WTC11 (cell line): Measurements from ENCODE around the gene BTD. TPM values are rescaled to one million over a fixed set of nuclear protein-coding genes. Genes with fewer than 3 reads are reported as not detected.

Experiments
- ATAC-seq: fragments of 200-7000 bp; cut with Tn5 transposase; 2 replicates; pipeline ENCODE4 v1.10.0; 2021; ENCODE audit warnings: mild to moderate bottlenecking, moderate library complexity
- CTCF ChIA-PET: fragments of 300-600 bp; sonication (Branson Sonifier 250); formaldehyde crosslinking; loops from one replicate; lab custom pipeline; 2021; ENCODE audit warnings: antibody characterized with exemption; lab: Charles Lee
- POLR2A ChIA-PET: fragments of 350-600 bp; sonication (Branson Sonifier 250); formaldehyde crosslinking; loops from one replicate; lab custom pipeline; 2021; ENCODE audit warnings: antibody characterized with exemption; lab: Charles Lee
- DNase-seq: peaks from one replicate; pipeline ENCODE4 v3.0.0; 2021; ENCODE audit warnings: low spot score
- H3K27ac Mint-ChIP-seq: 2 replicates; pipeline ENCODE4 v1.8.0; 2021; ENCODE audit warnings: mixed read lengths
- H3K27me3 Mint-ChIP-seq: 2 replicates; pipeline ENCODE4 v1.8.0; 2021; ENCODE audit warnings: low read depth, mild to moderate bottlenecking, moderate library complexity, mixed read lengths
- H3K36me3 Mint-ChIP-seq: 2 replicates; pipeline ENCODE4 v1.8.0; 2021; ENCODE audit warnings: mixed read lengths
- H3K4me1 Mint-ChIP-seq: 2 replicates; pipeline ENCODE4 v1.8.0; 2022; ENCODE audit warnings: mixed read lengths
- H3K4me3 Mint-ChIP-seq: 2 replicates; pipeline ENCODE4 v1.8.0; 2021; ENCODE audit warnings: mild to moderate bottlenecking, moderate library complexity, mixed read lengths
- H3K9me3 Mint-ChIP-seq: 2 replicates; pipeline ENCODE4 v1.8.0; 2021; ENCODE audit warnings: mixed read lengths
- ATF1 ChIP-seq: sonication (generic); formaldehyde crosslinking; IDR thresholded peaks from 2 replicates; pipeline ENCODE4 v1.8.1; 2023; ENCODE audit warnings: mild to moderate bottlenecking, moderate library complexity, missing genetic modification reagents
- ATF6 ChIP-seq: sonication (generic); formaldehyde crosslinking; IDR thresholded peaks from 2 replicates; pipeline ENCODE4 v1.8.1; 2023; ENCODE audit warnings: mild to moderate bottlenecking, missing genetic modification reagents
- CDX4 ChIP-seq: fragments of 250-450 bp; sonication (Bioruptor Pico); IDR thresholded peaks from 2 replicates; pipeline ENCODE4 v1.9.0; 2021; ENCODE audit warnings: moderate library complexity, mild to moderate bottlenecking, inconsistent platforms, borderline replicate concordance
- CREB1 ChIP-seq: sonication (generic); formaldehyde crosslinking; IDR thresholded peaks from 2 replicates; pipeline ENCODE4 v1.8.0; 2023; ENCODE audit warnings: mild to moderate bottlenecking, missing genetic modification reagents
- E2F1 ChIP-seq: sonication (generic); formaldehyde crosslinking; IDR thresholded peaks from 2 replicates; pipeline ENCODE4 v1.8.0; 2022; ENCODE audit warnings: mild to moderate bottlenecking, missing genetic modification reagents
- ELF4 ChIP-seq: sonication (generic); formaldehyde crosslinking; IDR thresholded peaks from 2 replicates; pipeline ENCODE4 v1.8.1; 2022; ENCODE audit warnings: low read depth, mild to moderate bottlenecking, moderate library complexity, missing genetic modification reagents
- ETV6 ChIP-seq: sonication (generic); formaldehyde crosslinking; IDR thresholded peaks from 2 replicates; pipeline ENCODE4 v1.8.1; 2022; ENCODE audit warnings: mild to moderate bottlenecking, missing genetic modification reagents
- GABPB1 ChIP-seq: sonication (generic); formaldehyde crosslinking; IDR thresholded peaks from 2 replicates; pipeline ENCODE4 v1.8.1; 2023; ENCODE audit warnings: mild to moderate bottlenecking, missing genetic modification reagents
- GRHL2 ChIP-seq: fragments of 250-450 bp; sonication (Bioruptor Pico); IDR thresholded peaks from 2 replicates; pipeline ENCODE4 v1.8.0; 2022; ENCODE audit warnings: mild to moderate bottlenecking, moderate library complexity; ENCODE audit not compliant: insufficient replicate concordance, severe bottlenecking
- GTF2I ChIP-seq: fragments of 250-450 bp; sonication (Bioruptor Pico); conservative IDR thresholded peaks from 2 replicates; pipeline ENCODE4 v1.4.0; 2021; ENCODE audit warnings: mild to moderate bottlenecking
- IRF2 ChIP-seq: sonication (generic); formaldehyde crosslinking; IDR thresholded peaks from 2 replicates; pipeline ENCODE4 v1.8.0; 2022; ENCODE audit warnings: low read depth, missing genetic modification reagents, borderline replicate concordance
- SP1 ChIP-seq: sonication (generic); formaldehyde crosslinking; conservative IDR thresholded peaks from 2 replicates; pipeline ENCODE4 v1.8.1; 2022; ENCODE audit warnings: missing genetic modification reagents
- STAT6 ChIP-seq: sonication (generic); formaldehyde crosslinking; conservative IDR thresholded peaks from 2 replicates; pipeline ENCODE4 v1.8.1; 2023; ENCODE audit warnings: mild to moderate bottlenecking, low read depth, missing genetic modification reagents, moderate library complexity
- TP53 ChIP-seq: sonication (generic); formaldehyde crosslinking; IDR thresholded peaks from 2 replicates; pipeline ENCODE4 v1.8.1; 2023; ENCODE audit warnings: mild to moderate bottlenecking, missing genetic modification reagents
- USF1 ChIP-seq: sonication (generic); formaldehyde crosslinking; IDR thresholded peaks from 2 replicates; pipeline ENCODE4 v1.8.0; 2022; ENCODE audit warnings: mild to moderate bottlenecking, missing genetic modification reagents
- ZBTB21 ChIP-seq: sonication (generic); formaldehyde crosslinking; IDR thresholded peaks from 2 replicates; pipeline ENCODE4 v1.8.1; 2023; ENCODE audit warnings: mild to moderate bottlenecking, missing genetic modification reagents, borderline replicate concordance
- ZNF138 ChIP-seq: sonication (generic); formaldehyde crosslinking; conservative IDR thresholded peaks from 2 replicates; pipeline ENCODE4 v1.8.1; 2022; ENCODE audit warnings: mild to moderate bottlenecking, moderate library complexity, missing genetic modification reagents
- ZNF423 ChIP-seq: fragments of 250-450 bp; sonication (Bioruptor Pico); IDR thresholded peaks from 2 replicates; pipeline ENCODE4 v2.1.2; 2022; ENCODE audit warnings: mild to moderate bottlenecking, moderate library complexity
- total RNA-seq: library from RNA; stranded (reverse); gene quantifications from 3 replicates; pipeline ENCODE4 v1.2.3, GENCODE V29; 2021
- TF ChIP-seq, protein P1 (sequence below): sonication (generic); formaldehyde crosslinking; IDR thresholded peaks from 2 replicates; pipeline ENCODE4 v1.8.1; 2023; ENCODE audit warnings: mild to moderate bottlenecking, missing genetic modification reagents
- TF ChIP-seq, protein P2 (sequence below): fragments of 250-450 bp; sonication (Bioruptor Pico); IDR thresholded peaks from 2 replicates; pipeline ENCODE4 v1.9.0; 2021; ENCODE audit warnings: mild to moderate bottlenecking, borderline replicate concordance

BTD gene
- total RNA-seq, 1 experiment from 2014 or later: 18.5 TPM

- H3K4me3 Mint-ChIP-seq: no peak overlapping the region
- POLR2A ChIA-PET: interaction anchor here (0.7 kb wide), 1 partner anchor 1448 kb away, joined by 4 read pairs; no protein-coding TSS in a partner anchor
- no peak overlapping the region for H3K27ac Mint-ChIP-seq
- DNase-seq (no peak), ATAC-seq (no peak)
- peaks cover 18% of the 10 kb centered on the region for H3K4me1 Mint-ChIP-seq
- H3K27me3 Mint-ChIP-seq: no peaks in the 10 kb centered on the region; the same call in 1 of the 2 replicates
- CTCF ChIA-PET: no interaction called here
- peaks cover 24% of the 10 kb centered on the region for H3K36me3 Mint-ChIP-seq
- TF ChIP-seq GRHL2 (CRISPR knock-in tag) (no peak), ZBTB21 (CRISPR knock-in tag) (no peak), USF1 (CRISPR knock-in tag) (no peak), ELF4 (CRISPR knock-in tag) (no peak), ZNF423 (no peak), ATF1 (no peak), TP53 (CRISPR knock-in tag) (no peak), IRF2 (CRISPR knock-in tag) (no peak), ATF6 (CRISPR knock-in tag) (no peak)
- TF ChIP-seq, protein P1, sequence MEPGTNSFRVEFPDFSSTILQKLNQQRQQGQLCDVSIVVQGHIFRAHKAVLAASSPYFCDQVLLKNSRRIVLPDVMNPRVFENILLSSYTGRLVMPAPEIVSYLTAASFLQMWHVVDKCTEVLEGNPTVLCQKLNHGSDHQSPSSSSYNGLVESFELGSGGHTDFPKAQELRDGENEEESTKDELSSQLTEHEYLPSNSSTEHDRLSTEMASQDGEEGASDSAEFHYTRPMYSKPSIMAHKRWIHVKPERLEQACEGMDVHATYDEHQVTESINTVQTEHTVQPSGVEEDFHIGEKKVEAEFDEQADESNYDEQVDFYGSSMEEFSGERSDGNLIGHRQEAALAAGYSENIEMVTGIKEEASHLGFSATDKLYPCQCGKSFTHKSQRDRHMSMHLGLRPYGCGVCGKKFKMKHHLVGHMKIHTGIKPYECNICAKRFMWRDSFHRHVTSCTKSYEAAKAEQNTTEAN (CRISPR knock-in tag): no peak
- peaks cover 31% of the 10 kb centered on the region for H3K9me3 Mint-ChIP-seq
These were observed 53.3 kb downstream of the BTD start for GRCh38 chr3:15654891-15655290.

DNA sequence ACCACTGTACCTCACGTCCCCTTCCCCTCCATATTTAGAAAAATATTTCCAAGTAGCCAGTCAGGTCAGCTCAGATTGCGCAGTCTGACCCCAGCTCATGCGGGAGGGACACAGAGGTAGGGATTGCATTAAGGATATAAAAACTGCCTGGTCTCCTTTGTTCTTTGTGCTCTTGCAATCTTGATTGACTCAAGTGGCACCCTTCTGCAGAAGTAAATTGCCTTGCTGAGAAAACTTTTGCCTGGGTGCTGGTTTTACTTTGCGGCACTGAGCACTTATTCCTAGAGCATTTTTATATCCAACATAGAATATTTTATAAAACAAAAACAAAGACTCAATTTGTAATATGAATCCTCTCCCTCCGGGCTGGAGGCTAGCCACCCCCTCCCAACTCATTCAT lies 54.8 kb downstream of the BTD start:
- ChIA-PET POLR2A (no interaction called here), CTCF (no interaction called here)
- H3K36me3 Mint-ChIP-seq: peaks cover 24% of the 10 kb centered on the region
- H3K9me3 Mint-ChIP-seq: peaks cover 31% of the 10 kb centered on the region
- H3K4me1 Mint-ChIP-seq: peaks cover 13% of the 10 kb centered on the region
- no peak overlapping the region for H3K4me3 Mint-ChIP-seq
- H3K27ac Mint-ChIP-seq: no peak overlapping the region
- DNase-seq (no peak), ATAC-seq (no peak)
- H3K27me3 Mint-ChIP-seq: no peaks in the 10 kb centered on the region; the same call in 1 of the 2 replicates
- TF ChIP-seq GABPB1 (CRISPR knock-in tag) (no peak), E2F1 (CRISPR knock-in tag) (no peak), CDX4 (CRISPR knock-in tag) (no peak), SP1 (CRISPR knock-in tag) (no peak), CREB1 (CRISPR knock-in tag) (no peak), GTF2I (CRISPR knock-in tag) (no peak), STAT6 (CRISPR knock-in tag) (no peak), ZNF138 (CRISPR knock-in tag) (no peak), ETV6 (CRISPR knock-in tag) (no peak)
- TF ChIP-seq, protein P2, sequence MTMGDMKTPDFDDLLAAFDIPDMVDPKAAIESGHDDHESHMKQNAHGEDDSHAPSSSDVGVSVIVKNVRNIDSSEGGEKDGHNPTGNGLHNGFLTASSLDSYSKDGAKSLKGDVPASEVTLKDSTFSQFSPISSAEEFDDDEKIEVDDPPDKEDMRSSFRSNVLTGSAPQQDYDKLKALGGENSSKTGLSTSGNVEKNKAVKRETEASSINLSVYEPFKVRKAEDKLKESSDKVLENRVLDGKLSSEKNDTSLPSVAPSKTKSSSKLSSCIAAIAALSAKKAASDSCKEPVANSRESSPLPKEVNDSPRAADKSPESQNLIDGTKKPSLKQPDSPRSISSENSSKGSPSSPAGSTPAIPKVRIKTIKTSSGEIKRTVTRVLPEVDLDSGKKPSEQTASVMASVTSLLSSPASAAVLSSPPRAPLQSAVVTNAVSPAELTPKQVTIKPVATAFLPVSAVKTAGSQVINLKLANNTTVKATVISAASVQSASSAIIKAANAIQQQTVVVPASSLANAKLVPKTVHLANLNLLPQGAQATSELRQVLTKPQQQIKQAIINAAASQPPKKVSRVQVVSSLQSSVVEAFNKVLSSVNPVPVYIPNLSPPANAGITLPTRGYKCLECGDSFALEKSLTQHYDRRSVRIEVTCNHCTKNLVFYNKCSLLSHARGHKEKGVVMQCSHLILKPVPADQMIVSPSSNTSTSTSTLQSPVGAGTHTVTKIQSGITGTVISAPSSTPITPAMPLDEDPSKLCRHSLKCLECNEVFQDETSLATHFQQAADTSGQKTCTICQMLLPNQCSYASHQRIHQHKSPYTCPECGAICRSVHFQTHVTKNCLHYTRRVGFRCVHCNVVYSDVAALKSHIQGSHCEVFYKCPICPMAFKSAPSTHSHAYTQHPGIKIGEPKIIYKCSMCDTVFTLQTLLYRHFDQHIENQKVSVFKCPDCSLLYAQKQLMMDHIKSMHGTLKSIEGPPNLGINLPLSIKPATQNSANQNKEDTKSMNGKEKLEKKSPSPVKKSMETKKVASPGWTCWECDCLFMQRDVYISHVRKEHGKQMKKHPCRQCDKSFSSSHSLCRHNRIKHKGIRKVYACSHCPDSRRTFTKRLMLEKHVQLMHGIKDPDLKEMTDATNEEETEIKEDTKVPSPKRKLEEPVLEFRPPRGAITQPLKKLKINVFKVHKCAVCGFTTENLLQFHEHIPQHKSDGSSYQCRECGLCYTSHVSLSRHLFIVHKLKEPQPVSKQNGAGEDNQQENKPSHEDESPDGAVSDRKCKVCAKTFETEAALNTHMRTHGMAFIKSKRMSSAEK (CRISPR knock-in tag): no peak
